HEK293 (cell line): ENCODE results near the gene RNF2.

Experiments
- CTCF ChIA-PET: fragments of 350-600 bp; formaldehyde crosslinking; extraction: SDS; loops from one replicate; lab custom pipeline; 2021; ENCODE audit warnings: antibody characterized with exemption; lab: Yijun Ruan, JAX
- POLR2A ChIA-PET: fragments of 300-600 bp; formaldehyde crosslinking; extraction: SDS; loops from one replicate; lab custom pipeline; 2020; ENCODE audit warnings: antibody characterized with exemption, inconsistent platforms; lab: Yijun Ruan, JAX
- H3K27ac ChIP-seq: fragments of 200-500 bp; sonication (Bioruptor generic); 2 replicates; pipeline ENCODE4 v1.5.1; 2014; ENCODE audit warnings: low read depth, low read length, control low read depth, inconsistent platforms; ENCODE audit errors: extremely low read depth
- H3K36me3 ChIP-seq, 2 experiments: fragments of 200-500 bp in 1 of 2; sonication (Bioruptor generic) in 1 of 2; 1 replicate in 1 of 2; 2 replicates in 1 of 2; pipeline ENCODE4 v1.5.1; 2014 to 2017; ENCODE audit warnings: inconsistent platforms in 2 of 2, low read length in 2 of 2; ENCODE audit not compliant: control insufficient read depth in 2 of 2, insufficient read depth in 1 of 2
- H3K4me1 ChIP-seq: fragments of 200-500 bp; sonication (Bioruptor generic); 2 replicates; pipeline ENCODE4 v1.5.1; 2014; ENCODE audit warnings: mild to moderate bottlenecking, low read length, inconsistent platforms; ENCODE audit not compliant: control insufficient read depth, insufficient read depth
- H3K4me3 ChIP-seq: 2 replicates; pipeline ENCODE4 v1.5.1; 2011; ENCODE audit warnings: low read depth, mild to moderate bottlenecking, control low read depth, low read length, moderate library complexity
- H3K9me3 ChIP-seq: fragments of 200-500 bp; sonication (Bioruptor generic); 2 replicates; pipeline ENCODE4 v1.5.1; 2014; ENCODE audit warnings: low read depth, low read length, inconsistent platforms; ENCODE audit not compliant: control insufficient read depth, insufficient read depth
- BCL6B ChIP-seq: fragments of 450-650 bp; formaldehyde crosslinking; IDR thresholded peaks from 2 replicates; pipeline ENCODE4 v1.5.1; 2017; ENCODE audit warnings: missing biosample characterization, missing genetic modification characterization
- EGR2 ChIP-seq: fragments of 450-650 bp; formaldehyde crosslinking; IDR thresholded peaks from 2 replicates; pipeline ENCODE4 v1.5.1; 2016; ENCODE audit warnings: low read depth, missing biosample characterization, missing genetic modification characterization
- KLF7 ChIP-seq: fragments of 450-650 bp; formaldehyde crosslinking; IDR thresholded peaks from 2 replicates; pipeline ENCODE4 v1.5.1; 2016; ENCODE audit warnings: missing biosample characterization, missing genetic modification characterization, borderline replicate concordance
- MYNN ChIP-seq: fragments of 450-650 bp; formaldehyde crosslinking; IDR thresholded peaks from 2 replicates; pipeline ENCODE4 v1.5.1; 2016; ENCODE audit warnings: missing biosample characterization, missing genetic modification characterization, borderline replicate concordance
- TSHZ1 ChIP-seq: fragments of 450-650 bp; formaldehyde crosslinking; IDR thresholded peaks from 2 replicates; pipeline ENCODE4 v1.5.1; 2016; ENCODE audit warnings: missing biosample characterization, missing genetic modification characterization, borderline replicate concordance
- ZBTB11 ChIP-seq: fragments of 450-650 bp; formaldehyde crosslinking; conservative IDR thresholded peaks from 2 replicates; pipeline ENCODE4 v1.5.1; 2016; ENCODE audit warnings: low read depth, missing biosample characterization, missing genetic modification characterization
- ZBTB17 ChIP-seq: fragments of 450-650 bp; formaldehyde crosslinking; IDR thresholded peaks from 2 replicates; pipeline ENCODE4 v1.5.1; 2016; ENCODE audit warnings: missing biosample characterization, missing genetic modification characterization
- ZFP37 ChIP-seq: fragments of 450-650 bp; formaldehyde crosslinking; IDR thresholded peaks from 2 replicates; pipeline ENCODE4 v1.5.1; 2016; ENCODE audit warnings: missing biosample characterization, missing genetic modification characterization
- ZNF341 ChIP-seq: fragments of 450-650 bp; formaldehyde crosslinking; IDR thresholded peaks from 2 replicates; pipeline ENCODE4; 2016; ENCODE audit warnings: low read depth, missing biosample characterization, missing genetic modification characterization
- ZNF449 ChIP-seq: fragments of 450-650 bp; formaldehyde crosslinking; IDR thresholded peaks from 2 replicates; pipeline ENCODE4 v1.5.1; 2017; ENCODE audit warnings: missing biosample characterization, mild to moderate bottlenecking, missing genetic modification characterization, moderate library complexity
- ZNF521 ChIP-seq: fragments of 450-650 bp; formaldehyde crosslinking; IDR thresholded peaks from 2 replicates; pipeline ENCODE4 v1.5.1; 2017; ENCODE audit warnings: missing biosample characterization, mild to moderate bottlenecking, missing genetic modification characterization
- ZNF544 ChIP-seq: fragments of 450-650 bp; formaldehyde crosslinking; IDR thresholded peaks from 2 replicates; pipeline ENCODE4 v1.5.0; 2017; ENCODE audit warnings: missing biosample characterization, missing genetic modification characterization
- ZNF621 ChIP-seq: fragments of 450-650 bp; formaldehyde crosslinking; IDR thresholded peaks from 2 replicates; pipeline ENCODE4 v1.5.1; 2017; ENCODE audit warnings: missing biosample characterization, missing genetic modification characterization
- ZNF692 ChIP-seq: fragments of 450-650 bp; formaldehyde crosslinking; IDR thresholded peaks from 2 replicates; pipeline ENCODE4 v1.5.1; 2016; ENCODE audit warnings: missing biosample characterization, missing genetic modification characterization
- ZNF768 ChIP-seq: fragments of 450-650 bp; formaldehyde crosslinking; IDR thresholded peaks from 2 replicates; pipeline ENCODE4 v1.5.1; 2018; ENCODE audit warnings: missing biosample characterization, mild to moderate bottlenecking, missing genetic modification characterization
- ZXDB ChIP-seq: fragments of 450-650 bp; formaldehyde crosslinking; IDR thresholded peaks from 2 replicates; pipeline ENCODE4 v1.5.1; 2016; ENCODE audit warnings: missing biosample characterization, missing genetic modification characterization

The RNF2 gene

GRCh38 chr1:185108321-185108720, 63.0 kb downstream of the RNF2 start:
- peaks cover 0 to 11% of the 10 kb centered on the region in 2 experiments; a peak in 1 of 3 replicates for H3K36me3 ChIP-seq
- H3K9me3 ChIP-seq, result no peaks in the 10 kb centered on the region
- TF ChIP-seq MYNN (tag by site-specific recombination) (no peak), KLF7 (tag by site-specific recombination) (no peak), ZNF521 (tag by site-specific recombination) (no peak), ZNF544 (tag by site-specific recombination) (no peak), ZBTB11 (tag by site-specific recombination) (no peak), ZNF621 (tag by site-specific recombination) (no peak), ZNF341 (tag by site-specific recombination) (no peak), ZFP37 (no peak), EGR2 (tag by site-specific recombination) (no peak), TSHZ1 (tag by site-specific recombination) (no peak), ZNF768 (tag by site-specific recombination) (no peak), BCL6B (no peak), ZNF692 (tag by site-specific recombination) (no peak), ZBTB17 (no peak), ZXDB (tag by site-specific recombination) (no peak), ZNF449 (no peak)
- ChIA-PET CTCF (no interaction called here), POLR2A (no interaction called here)
- H3K27ac ChIP-seq, result no peak overlapping the region
- H3K4me1 ChIP-seq, result no peaks in the 10 kb centered on the region
- H3K4me3 ChIP-seq, result no peak overlapping the region
